ENCODE measurements around the gene RPS6KB1.
"Not testable (repeated sequence)": the region's sequence is repeated elsewhere in the genome, so short reads cannot be mapped to it uniquely, and the experiment has no call there.

Gene RPS6KB1

DNA sequence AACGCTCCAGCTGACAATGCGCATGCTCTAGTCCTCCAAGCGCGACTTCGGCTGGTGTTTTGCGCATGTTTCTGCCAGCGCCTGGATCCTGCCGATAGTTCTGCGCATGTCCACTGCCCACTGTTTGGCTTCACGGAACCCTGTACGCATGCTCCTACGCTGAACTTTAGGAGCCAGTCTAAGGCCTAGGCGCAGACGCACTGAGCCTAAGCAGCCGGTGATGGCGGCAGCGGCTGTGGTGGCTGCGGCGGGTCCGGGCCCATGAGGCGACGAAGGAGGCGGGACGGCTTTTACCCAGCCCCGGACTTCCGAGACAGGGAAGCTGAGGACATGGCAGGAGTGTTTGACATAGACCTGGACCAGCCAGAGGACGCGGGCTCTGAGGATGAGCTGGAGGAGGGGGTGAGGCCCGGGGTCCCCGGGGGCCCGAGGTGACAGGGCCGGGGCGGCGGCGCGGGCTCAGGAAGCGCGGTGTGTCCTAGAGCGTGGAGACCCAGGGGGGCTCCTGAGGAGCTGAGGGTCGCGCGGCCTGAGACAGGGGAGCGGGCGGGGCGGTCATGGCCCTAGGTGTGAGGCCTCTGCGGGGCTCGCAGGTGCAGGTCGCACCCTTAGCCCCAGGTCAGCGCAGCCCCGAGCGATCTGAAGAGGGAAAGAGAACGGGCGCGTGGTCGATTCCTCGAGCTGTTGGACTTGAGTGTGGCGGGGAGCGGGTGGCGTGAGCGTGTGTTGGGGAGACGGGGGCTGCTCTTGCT is at the start of gene RPS6KB1, which contains the start of gene TUBD1:
Gene RPS6KB1 (plus strand): TSS at position 198 of the 752 bp plus-strand sequence. CDS start 64 bp downstream, at position 262.
Gene TUBD1 (minus strand): TSS at position 20 of the 752 bp plus-strand sequence. CDS start 1,941 bp downstream, outside the sequence.
- peak; percentile 96 for DNase-seq

DNA sequence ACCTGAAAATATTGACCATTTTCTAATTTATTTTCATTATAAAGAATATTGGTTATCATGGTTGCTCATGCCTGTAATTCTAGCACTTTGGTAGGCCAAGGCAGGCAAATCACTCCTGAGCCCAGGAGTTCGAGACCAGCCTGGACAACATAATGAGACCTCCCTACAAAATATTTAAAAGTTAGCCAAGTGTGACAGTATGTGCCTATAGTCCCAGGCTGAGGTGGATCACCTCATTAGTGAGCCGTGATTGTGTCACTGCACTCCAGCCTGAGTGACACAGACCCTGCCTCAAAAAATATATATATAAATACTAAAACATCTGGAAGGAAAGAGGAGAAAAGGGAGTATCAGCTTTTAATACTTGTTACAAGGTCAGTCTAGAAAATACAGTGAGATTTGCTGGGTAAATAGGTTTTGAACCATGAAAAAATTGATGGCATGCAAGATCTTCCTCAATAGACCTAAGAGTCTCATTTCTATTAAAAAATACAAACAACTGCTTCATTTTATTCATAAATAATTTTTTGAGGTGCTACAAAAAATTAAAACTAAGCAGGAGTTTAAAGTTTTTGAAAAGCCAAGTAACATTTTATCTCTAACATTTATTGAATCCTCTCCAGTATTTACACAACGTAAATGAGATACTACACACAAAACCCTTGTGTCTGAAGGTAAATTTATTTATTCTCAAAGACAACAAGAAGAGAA is 47.9 kb upstream of the RPS6KB1 start:
- no peak for DNase-seq

DNA sequence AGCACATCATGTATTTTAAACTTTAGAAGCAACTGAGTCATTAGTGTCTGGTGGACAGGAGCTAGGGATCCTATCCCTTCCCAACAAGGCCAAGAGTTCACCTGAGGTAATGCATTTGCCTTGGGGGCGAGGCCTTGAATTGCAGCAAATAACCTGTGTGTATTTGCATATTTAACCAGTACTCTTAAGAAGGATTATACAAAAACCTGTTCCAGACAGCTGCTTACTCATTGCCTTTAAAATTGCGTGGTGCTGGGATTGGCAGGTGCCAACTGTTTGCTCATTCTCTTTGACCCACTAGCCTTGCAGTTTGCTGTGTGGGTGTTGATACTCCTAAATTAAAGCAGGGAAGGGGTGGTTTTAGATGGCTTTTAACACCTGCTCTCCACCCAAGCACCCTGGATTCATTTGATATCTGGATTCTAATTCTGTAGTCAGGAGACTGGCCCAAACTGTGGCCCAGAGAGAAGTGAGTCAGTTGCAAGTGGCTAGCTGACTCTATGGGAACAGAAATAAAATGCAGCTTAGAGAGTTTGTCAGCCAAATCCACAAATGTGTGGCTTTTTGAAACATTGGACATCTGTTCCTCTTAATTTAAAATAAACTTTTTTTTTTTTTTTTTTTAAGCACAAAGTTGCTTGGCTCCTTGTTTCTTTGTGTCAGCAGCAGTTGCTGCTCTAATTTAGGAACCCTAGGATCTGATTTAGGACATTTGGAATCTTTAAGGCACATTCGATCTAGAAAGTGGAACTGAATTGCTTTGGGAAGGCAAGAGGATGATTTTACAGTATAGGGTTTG is 47.1 kb upstream of the RPS6KB1 start:
- peak; percentile 56 for DNase-seq

- DNase-seq = peak; percentile 70
Measured at GRCh38 chr17:59846394-59847165, 46.3 kb upstream of the RPS6KB1 start.

DNA sequence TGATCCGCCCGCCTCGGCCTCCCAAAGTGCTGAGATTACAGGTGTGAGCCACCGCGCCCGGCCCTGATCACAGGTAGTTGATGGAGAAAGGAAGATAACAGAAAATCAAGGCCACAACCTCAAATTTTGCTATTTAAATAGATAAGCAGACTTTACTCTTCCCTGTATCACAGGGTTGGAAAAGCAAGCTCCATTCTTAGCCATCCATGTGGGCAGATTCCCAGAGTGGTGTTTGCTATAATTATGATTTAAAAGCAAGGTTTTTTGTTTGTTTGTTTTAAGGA is 44.6 kb upstream of the RPS6KB1 start:
- DNase-seq = peak; percentile 16

DNA sequence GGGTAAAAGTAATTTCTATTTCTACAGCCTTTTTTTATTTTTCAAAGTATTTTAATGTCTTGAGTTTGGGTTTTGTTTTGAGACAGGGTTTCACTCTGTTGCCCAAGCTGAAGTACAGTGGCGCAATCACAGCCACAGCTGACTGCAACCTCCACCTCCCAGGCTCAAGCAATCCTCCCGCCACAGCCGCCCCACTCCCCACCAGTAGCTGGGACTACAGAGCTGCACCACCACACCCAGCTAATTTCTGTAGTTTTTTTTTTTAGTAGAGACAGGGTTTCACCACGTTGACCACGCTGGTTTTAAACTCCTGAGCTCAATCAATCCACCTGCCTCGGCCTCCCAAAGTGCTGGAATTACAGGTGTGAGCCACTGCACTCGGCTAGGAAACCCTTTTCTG is 44.1 kb upstream of the RPS6KB1 start:
- peak; percentile 42 for DNase-seq

GRCh38 chr17:59850311-59850710 is 42.6 kb upstream of the RPS6KB1 start:
- DNase-seq = not testable (repeated sequence)

- DNase-seq = peak; percentile 60
Measured at GRCh38 chr17:59851439-59852375, 41.2 kb upstream of the RPS6KB1 start.

DNA sequence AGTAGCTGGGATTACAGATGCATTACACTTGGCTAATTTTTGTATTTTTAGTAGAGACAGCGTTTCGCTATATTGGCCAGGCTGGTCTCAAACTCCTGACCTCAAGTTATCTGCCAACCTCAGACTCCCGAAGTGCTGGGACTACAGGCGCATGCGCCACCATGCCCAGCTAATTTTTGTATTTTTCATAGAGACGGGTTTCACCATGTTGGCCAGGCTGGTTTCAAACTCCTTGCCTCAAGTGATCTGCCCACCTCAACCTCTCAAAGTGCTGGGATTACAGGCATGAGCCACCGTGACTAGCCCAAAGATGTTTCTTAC is 40.1 kb upstream of the RPS6KB1 start:
- not testable (repeated sequence) for DNase-seq

- no peak for DNase-seq
Measured at GRCh38 chr17:59853168-59853918, 39.6 kb upstream of the RPS6KB1 start.

- not testable (repeated sequence) for DNase-seq
Measured at GRCh38 chr17:59853919-59854729, 38.8 kb upstream of the RPS6KB1 start.

- no peak for DNase-seq
Measured at GRCh38 chr17:59856859-59857794, 35.8 kb upstream of the RPS6KB1 start.

GRCh38 chr17:59858167-59858816 is 34.6 kb upstream of the RPS6KB1 start:
- DNase-seq = no peak

DNA sequence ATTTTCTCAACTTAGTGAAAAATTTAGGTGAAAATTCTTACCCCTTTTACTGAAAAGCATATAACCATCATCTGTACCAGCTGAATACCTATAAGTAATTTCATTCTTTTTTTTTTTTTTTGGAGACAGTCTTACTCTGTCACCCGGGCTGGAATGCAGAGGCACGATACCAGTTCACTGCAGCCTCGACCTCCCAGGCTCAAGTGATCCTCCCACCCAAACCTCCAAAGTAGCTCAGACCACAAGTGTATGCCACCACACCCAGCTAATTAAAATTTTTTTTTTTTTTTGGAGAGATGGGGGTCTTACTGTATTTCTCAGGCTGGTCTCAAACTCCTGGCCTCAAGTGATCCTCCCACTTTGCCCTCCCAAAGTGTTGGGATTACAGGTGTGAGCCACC is 34.0 kb upstream of the RPS6KB1 start:
- no peak for DNase-seq

- DNase-seq = no peak
Measured at GRCh38 chr17:59859444-59860025, 33.4 kb upstream of the RPS6KB1 start.

- no peak for DNase-seq
Measured at GRCh38 chr17:59863616-59864015, 29.3 kb upstream of the RPS6KB1 start.

DNA sequence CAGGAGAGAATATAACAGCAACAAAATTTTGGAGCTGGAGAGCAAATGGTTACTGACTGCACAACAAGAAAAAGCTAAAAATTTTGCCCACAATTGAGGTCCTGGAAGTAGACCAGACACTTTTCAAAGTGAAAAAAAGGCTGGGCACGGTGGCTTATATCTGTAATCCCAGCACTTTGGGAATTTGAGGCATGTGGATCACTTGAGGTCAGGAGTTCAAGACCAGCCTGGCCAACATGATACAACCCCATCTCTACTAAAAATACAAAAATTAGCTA is 23.0 kb upstream of the RPS6KB1 start:
- DNase-seq = no peak

GRCh38 chr17:59870482-59870881 is 22.4 kb upstream of the RPS6KB1 start:
- no peak for DNase-seq

Data from right forelimb (tissue), 1 donor.